H9 (cell line): Measurements from ENCODE around the gene TRNP1. TPM values are rescaled to one million over a fixed set of nuclear protein-coding genes. Genes with fewer than 3 reads are reported as not detected.

Experiments used
- DNase-seq: peaks from one replicate; pipeline ENCODE4 v3.0.0-alpha.2; 2017
- H2AFZ ChIP-seq: one replicate; pipeline ENCODE4 v1.6.1; 2013; ENCODE audit warnings: mild to moderate bottlenecking, low read length, control low read depth, moderate library complexity
- H2AK5ac ChIP-seq: 2 replicates; pipeline ENCODE4 v1.6.1; 2013; ENCODE audit warnings: low read length, control low read depth, mixed read lengths; ENCODE audit not compliant: insufficient read length
- H2BK120ac ChIP-seq: one replicate; pipeline ENCODE4 v1.6.1; 2013; ENCODE audit warnings: low read depth, mild to moderate bottlenecking, low read length, control low read depth, inconsistent platforms; ENCODE audit not compliant: poor library complexity, severe bottlenecking
- H2BK12ac ChIP-seq: 2 replicates; pipeline ENCODE4 v1.6.1; 2013; ENCODE audit warnings: low read length, control low read depth, mixed read lengths, low read depth; ENCODE audit not compliant: insufficient read length
- H2BK15ac ChIP-seq: 2 replicates; pipeline ENCODE4 v1.6.1; 2013; ENCODE audit warnings: low read depth, low read length, control low read depth
- H2BK20ac ChIP-seq: one replicate; pipeline ENCODE4 v1.6.1; 2013; ENCODE audit warnings: low read depth, mild to moderate bottlenecking, low read length, control low read depth, inconsistent platforms; ENCODE audit not compliant: poor library complexity, severe bottlenecking
- H2BK5ac ChIP-seq: 2 replicates; pipeline ENCODE4 v1.6.1; 2013; ENCODE audit warnings: low read length, control low read depth, mixed read lengths; ENCODE audit not compliant: insufficient read length
- H3K14ac ChIP-seq: 2 replicates; pipeline ENCODE4 v1.6.1; 2013; ENCODE audit warnings: low read length, control low read depth; ENCODE audit not compliant: insufficient read depth
- H3K18ac ChIP-seq: 2 replicates; pipeline ENCODE4 v1.6.1; 2013; ENCODE audit warnings: low read depth, mild to moderate bottlenecking, mixed read lengths, low read length, control low read depth; ENCODE audit not compliant: insufficient read length
- H3K23ac ChIP-seq: 2 replicates; pipeline ENCODE4 v1.6.1; 2013; ENCODE audit warnings: low read length, control low read depth, mixed read lengths, low read depth; ENCODE audit not compliant: insufficient read length
- H3K23me2 ChIP-seq: 2 replicates; pipeline ENCODE4 v1.6.1; 2013; ENCODE audit warnings: low read depth, mild to moderate bottlenecking, mixed read lengths, low read length, control low read depth; ENCODE audit not compliant: insufficient read length, poor library complexity, severe bottlenecking
- H3K27ac ChIP-seq: 2 replicates; pipeline ENCODE4 v1.5.1; 2013; ENCODE audit warnings: low read length, control low read depth, mixed read lengths, low read depth; ENCODE audit not compliant: insufficient read length
- H3K27me3 ChIP-seq: 2 replicates; pipeline ENCODE4 v1.6.1; 2013; ENCODE audit warnings: low read length, control low read depth, inconsistent platforms; ENCODE audit not compliant: insufficient read depth
- H3K4ac ChIP-seq: 2 replicates; pipeline ENCODE4 v1.6.1; 2013; ENCODE audit warnings: low read depth, mild to moderate bottlenecking, control low read depth, inconsistent platforms, low read length, moderate library complexity
- H3K4me1 ChIP-seq: 2 replicates; pipeline ENCODE4 v1.6.1; 2013; ENCODE audit warnings: low read length, control low read depth, inconsistent platforms; ENCODE audit not compliant: insufficient read depth
- H3K4me2 ChIP-seq: 2 replicates; pipeline ENCODE4 v1.6.1; 2013; ENCODE audit warnings: low read length, control low read depth, mixed read lengths; ENCODE audit not compliant: insufficient read length, insufficient read depth
- H3K56ac ChIP-seq: 2 replicates; pipeline ENCODE4 v1.6.1; 2013; ENCODE audit warnings: low read depth, mild to moderate bottlenecking, mixed read lengths, low read length, control low read depth; ENCODE audit not compliant: insufficient read length
- H3K79me1 ChIP-seq: 2 replicates; pipeline ENCODE4 v1.6.1; 2013; ENCODE audit warnings: low read depth, mild to moderate bottlenecking, moderate library complexity, low read length, control low read depth, inconsistent platforms; ENCODE audit not compliant: insufficient read depth, poor library complexity, severe bottlenecking
- H3K79me2 ChIP-seq: 2 replicates; pipeline ENCODE4 v1.6.1; 2013; ENCODE audit warnings: low read length, control low read depth, inconsistent platforms; ENCODE audit not compliant: insufficient read depth
- H3K9ac ChIP-seq: 2 replicates; pipeline ENCODE4 v1.6.1; 2013; ENCODE audit warnings: low read length, control low read depth, mixed read lengths; ENCODE audit not compliant: insufficient read length; ENCODE audit errors: extremely low read depth
- H3K9me3 ChIP-seq: one replicate; pipeline ENCODE4 v1.6.1; 2013; ENCODE audit warnings: low read depth, low read length, inconsistent platforms; ENCODE audit not compliant: control insufficient read depth
- H3T11ph ChIP-seq: one replicate; pipeline ENCODE4 v1.6.1; 2013; ENCODE audit warnings: mild to moderate bottlenecking, low read length, control low read depth, inconsistent platforms
- H4K20me1 ChIP-seq: one replicate; pipeline ENCODE4 v1.6.1; 2013; ENCODE audit not compliant: control insufficient read depth, insufficient read length, insufficient read depth
- H4K5ac ChIP-seq: 2 replicates; pipeline ENCODE4 v1.6.1; 2013; ENCODE audit warnings: low read depth, mild to moderate bottlenecking, mixed read lengths, low read length, control low read depth; ENCODE audit not compliant: insufficient read length
- H4K8ac ChIP-seq: replicated peaks from 2 replicates; pipeline ENCODE4 v1.6.1; 2013; ENCODE audit warnings: low read length, control low read depth, mixed read lengths, low read depth; ENCODE audit not compliant: insufficient read length
- H4K91ac ChIP-seq: 2 replicates; pipeline ENCODE4 v1.6.1; 2013; ENCODE audit warnings: low read depth, mild to moderate bottlenecking, moderate library complexity, mixed read lengths, low read length, control low read depth; ENCODE audit not compliant: insufficient read length
- H3K27ac Mint-ChIP-seq, 3 experiments: 2 replicates in 2 of 3; 3 replicates in 1 of 3; pipeline ENCODE4 v1.8.0; 2020 to 2021; ENCODE audit warnings: mixed read lengths in 3 of 3, mild to moderate bottlenecking in 1 of 3, moderate library complexity in 1 of 3
- H3K27me3 Mint-ChIP-seq: 2 replicates; pipeline ENCODE4 v1.8.0; 2021; ENCODE audit warnings: low read depth, mild to moderate bottlenecking, moderate library complexity, mixed read lengths
- H3K36me3 Mint-ChIP-seq, 3 experiments: 2 replicates in 2 of 3; 3 replicates in 1 of 3; pipeline ENCODE4 v1.8.0; 2020 to 2021; ENCODE audit warnings: low read depth in 3 of 3, mixed read lengths in 3 of 3; ENCODE audit not compliant: insufficient read depth in 1 of 3
- H3K4me1 Mint-ChIP-seq, 2 experiments: 2 replicates each; pipeline ENCODE4 v1.8.0; 2020; ENCODE audit warnings: mixed read lengths in 2 of 2
- H3K4me3 Mint-ChIP-seq, 2 experiments: 2 replicates in 1 of 2; 3 replicates in 1 of 2; pipeline ENCODE4 v1.8.0; 2020 to 2021; ENCODE audit warnings: mild to moderate bottlenecking in 2 of 2, mixed read lengths in 2 of 2, moderate library complexity in 1 of 2
- H3K9me3 Mint-ChIP-seq, 2 experiments: 2 replicates in 1 of 2; 3 replicates in 1 of 2; pipeline ENCODE4 v1.8.0; 2020; ENCODE audit warnings: mild to moderate bottlenecking in 2 of 2, mixed read lengths in 2 of 2, moderate library complexity in 1 of 2
- WGBS: extraction: QIAGEN DNeasy Blood & Tissue Kit; methylation state at CpG from one replicate; pipeline ENCODE4 v1.1.7; 2013; ENCODE audit warnings: missing lambda C conversion rate, low lambda C conversion rate, mixed read lengths; ENCODE audit not compliant: insufficient read length; ENCODE audit errors: extremely low coverage; 5-methylcytosine and 5-hydroxymethylcytosine counted together
- total RNA-seq: library from RNA; stranded (reverse); gene quantifications from 2 replicates; pipeline ENCODE4 v1.2.1, GENCODE V29; 2021
- TF ChIP-seq, protein P1 (sequence below): fragments of 200-600 bp; sonication (generic); conservative IDR thresholded peaks from 3 replicates; pipeline ENCODE4 v1.8.0; 2021; ENCODE audit warnings: antibody characterized with exemption, mild to moderate bottlenecking

The TRNP1 gene
- total RNA-seq, 1 experiment from 2014 or later = 39.0 TPM

DNA sequence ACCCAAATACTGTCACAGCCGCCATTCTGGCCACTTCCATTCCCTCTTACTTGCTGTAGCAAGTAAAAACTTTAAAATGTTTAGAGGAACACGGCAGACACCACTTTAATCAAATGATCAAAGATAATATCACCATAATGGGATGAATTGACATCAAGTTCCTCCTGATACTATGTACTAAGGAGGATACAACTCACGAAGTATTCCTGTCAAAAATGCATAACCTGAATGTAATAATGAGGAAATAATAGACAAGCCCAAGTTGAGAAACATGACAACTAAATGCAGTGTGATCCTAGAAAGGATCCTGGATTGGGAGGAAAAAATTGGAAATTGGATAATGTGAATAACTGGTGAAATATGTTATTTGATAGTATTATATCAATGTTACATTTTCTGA, 37.2 kb upstream of the TRNP1 start:
- Histone ChIP-seq H3K79me1 (peaks cover 6% of the 10 kb centered on the region), H4K91ac (no peak overlapping the region), H3K14ac (no peak overlapping the region), H3K23ac (no peak overlapping the region), H2AK5ac (no peak overlapping the region), H3K79me2 (no peaks in the 10 kb centered on the region; the same call in 1 of the 2 replicates), H3T11ph (no peak overlapping the region), H4K8ac (no peak overlapping the region), H3K18ac (no peak overlapping the region), H3K4me2 (no peak overlapping the region), H3K27ac (no peak overlapping the region), H2BK20ac (no peak overlapping the region), H4K5ac (no peak overlapping the region), H3K4ac (no peak overlapping the region), H2BK120ac (no peak overlapping the region), H3K9me3 (no peaks in the 10 kb centered on the region), H3K56ac (no peak overlapping the region), H3K27me3 (no peaks in the 10 kb centered on the region), H3K23me2 (peaks cover 12% of the 10 kb centered on the region), H4K20me1 (no peaks in the 10 kb centered on the region), H3K9ac (no peak overlapping the region), H2AFZ (no peak overlapping the region), H3K4me1 (peaks cover 5% of the 10 kb centered on the region; the same call in 1 of the 2 replicates), H2BK5ac (no peak overlapping the region), H2BK12ac (no peak overlapping the region), H2BK15ac (no peak overlapping the region)
- H3K27me3 Mint-ChIP-seq = no peaks in the 10 kb centered on the region; the same call in 1 of the 2 replicates
- no peak for DNase-seq
- no peak overlapping the region for H3K4me3 Mint-ChIP-seq
- H3K9me3 Mint-ChIP-seq = peaks cover 4 to 5% of the 10 kb centered on the region in 2 experiments; a peak in 2 of 5 replicates
- no peak overlapping the region for H3K27ac Mint-ChIP-seq
- peaks cover 11 to 16% of the 10 kb centered on the region in 2 experiments for H3K4me1 Mint-ChIP-seq
- peaks cover 4 to 28% (median 21%) of the 10 kb centered on the region in 3 experiments; a peak in 5 of 7 replicates for H3K36me3 Mint-ChIP-seq
- WGBS = no CpG with 5 or more reads among the region's 3 CpGs
- TF ChIP-seq, protein P1, sequence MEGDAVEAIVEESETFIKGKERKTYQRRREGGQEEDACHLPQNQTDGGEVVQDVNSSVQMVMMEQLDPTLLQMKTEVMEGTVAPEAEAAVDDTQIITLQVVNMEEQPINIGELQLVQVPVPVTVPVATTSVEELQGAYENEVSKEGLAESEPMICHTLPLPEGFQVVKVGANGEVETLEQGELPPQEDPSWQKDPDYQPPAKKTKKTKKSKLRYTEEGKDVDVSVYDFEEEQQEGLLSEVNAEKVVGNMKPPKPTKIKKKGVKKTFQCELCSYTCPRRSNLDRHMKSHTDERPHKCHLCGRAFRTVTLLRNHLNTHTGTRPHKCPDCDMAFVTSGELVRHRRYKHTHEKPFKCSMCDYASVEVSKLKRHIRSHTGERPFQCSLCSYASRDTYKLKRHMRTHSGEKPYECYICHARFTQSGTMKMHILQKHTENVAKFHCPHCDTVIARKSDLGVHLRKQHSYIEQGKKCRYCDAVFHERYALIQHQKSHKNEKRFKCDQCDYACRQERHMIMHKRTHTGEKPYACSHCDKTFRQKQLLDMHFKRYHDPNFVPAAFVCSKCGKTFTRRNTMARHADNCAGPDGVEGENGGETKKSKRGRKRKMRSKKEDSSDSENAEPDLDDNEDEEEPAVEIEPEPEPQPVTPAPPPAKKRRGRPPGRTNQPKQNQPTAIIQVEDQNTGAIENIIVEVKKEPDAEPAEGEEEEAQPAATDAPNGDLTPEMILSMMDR = no peak
